GM12874 (cell line): Measurements from ENCODE around the gene DXO.

Experiments
- CTCF ChIP-seq: IDR thresholded peaks from 2 replicates; pipeline ENCODE4 v1.5.1; 2011; ENCODE audit warnings: low read depth, mild to moderate bottlenecking, control low read depth, low read length, moderate library complexity; ENCODE audit not compliant: insufficient read depth

DXO gene

GRCh38 chr6:31947864-31948263, 24.1 kb downstream of the DXO start:
- no peak for TF ChIP-seq CTCF

- no peak for TF ChIP-seq CTCF
Measured at GRCh38 chr6:31947070-31947675, 24.8 kb downstream of the DXO start.

GRCh38 chr6:31946370-31946885, 25.5 kb downstream of the DXO start:
- no peak for TF ChIP-seq CTCF

GRCh38 chr6:31945507-31946369, 26.2 kb downstream of the DXO start, which contains the start of gene CFB:
CFB (plus strand) TSS chr6:31946095; CDS start chr6:31946222, 127 bp downstream.
- TF ChIP-seq CTCF = no peak

GRCh38 chr6:31945154-31945506, 26.8 kb downstream of the DXO start:
- no peak for TF ChIP-seq CTCF

GRCh38 chr6:31943742-31944141, 28.2 kb downstream of the DXO start:
- no peak for TF ChIP-seq CTCF

GRCh38 chr6:31940256-31940664, 31.7 kb downstream of the DXO start:
- no peak for TF ChIP-seq CTCF
